ENCODE measurements around the gene TMEM183A. TPM values are rescaled to one million over a fixed set of nuclear protein-coding genes. Genes with fewer than 3 reads are reported as not detected.
A peak's percentile ranks its signal among the peaks of the same experiment; 100 is the strongest.

Gene TMEM183A
- total RNA-seq, 1 experiment from 2014 or later: 64.3 TPM

DNA sequence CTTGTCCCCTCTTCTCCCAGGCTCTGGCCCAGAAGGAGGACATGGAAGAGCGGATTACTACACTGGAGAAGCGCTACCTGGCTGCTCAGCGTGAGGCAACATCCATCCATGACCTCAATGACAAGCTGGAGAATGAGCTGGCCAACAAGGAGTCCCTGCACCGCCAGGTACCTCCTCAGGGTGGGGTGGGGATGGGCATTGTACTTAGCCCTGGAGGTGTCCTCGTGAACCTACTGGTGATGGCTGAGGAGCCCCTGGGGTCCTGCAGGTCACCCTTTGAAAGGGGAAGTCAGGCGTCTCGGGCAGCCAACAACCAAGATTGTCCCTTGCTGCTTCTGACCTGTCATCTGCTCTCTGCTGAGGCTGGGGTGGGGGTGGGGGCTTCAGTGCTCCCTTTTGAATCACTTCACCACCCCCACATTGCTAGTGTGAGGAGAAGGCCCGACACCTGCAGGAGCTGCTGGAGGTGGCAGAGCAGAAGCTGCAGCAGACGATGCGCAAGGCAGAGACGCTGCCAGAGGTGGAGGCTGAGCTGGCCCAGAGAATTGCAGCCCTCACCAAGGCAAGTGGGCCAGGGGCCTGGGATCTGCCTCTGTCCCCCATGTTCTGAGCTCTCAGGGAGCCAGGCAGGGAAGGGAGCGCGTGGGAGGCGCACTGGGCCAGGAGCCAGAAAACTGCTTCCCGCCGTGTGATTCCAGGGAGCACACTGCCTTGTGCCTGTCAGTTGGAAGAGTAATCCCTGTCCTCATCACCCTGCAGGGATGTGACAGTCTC lies 38.8 kb downstream of the TMEM183A start:
- DNase-seq (ENCODE audit: low read depth): peak; percentile 14

DNA sequence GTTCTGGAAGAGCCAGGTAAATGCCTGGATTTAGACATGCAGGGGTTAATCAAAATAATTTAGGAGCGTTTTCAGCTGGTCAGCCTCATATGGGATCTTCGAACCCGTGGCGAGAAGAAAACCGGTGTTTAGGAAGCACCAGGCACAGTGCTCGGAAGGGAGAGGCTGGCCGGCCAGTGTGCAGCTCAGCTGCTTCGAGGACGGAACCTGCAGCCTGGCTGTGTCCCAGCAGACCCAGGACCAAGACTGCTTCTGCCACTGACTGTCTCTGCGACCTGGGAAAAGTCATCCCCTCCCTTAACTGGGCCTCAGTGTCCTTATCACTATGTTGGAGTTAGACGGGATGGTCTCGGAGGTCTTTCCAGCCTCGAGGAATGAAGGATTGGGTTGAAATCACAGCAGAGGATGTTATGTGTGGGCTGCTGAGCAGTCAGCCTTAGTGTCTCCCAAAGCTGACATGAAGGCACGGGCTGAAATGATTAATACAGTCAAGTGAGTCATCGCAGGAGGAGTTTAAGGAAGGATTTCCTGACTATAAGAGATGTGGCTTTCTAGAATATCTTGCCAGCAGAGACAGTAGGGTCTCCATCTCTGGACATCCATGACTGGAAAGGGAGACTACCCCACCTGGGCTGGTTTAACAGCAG lies 39.9 kb downstream of the TMEM183A start:
- peak; percentile 79 for DNase-seq (ENCODE audit: low read depth)

DNA sequence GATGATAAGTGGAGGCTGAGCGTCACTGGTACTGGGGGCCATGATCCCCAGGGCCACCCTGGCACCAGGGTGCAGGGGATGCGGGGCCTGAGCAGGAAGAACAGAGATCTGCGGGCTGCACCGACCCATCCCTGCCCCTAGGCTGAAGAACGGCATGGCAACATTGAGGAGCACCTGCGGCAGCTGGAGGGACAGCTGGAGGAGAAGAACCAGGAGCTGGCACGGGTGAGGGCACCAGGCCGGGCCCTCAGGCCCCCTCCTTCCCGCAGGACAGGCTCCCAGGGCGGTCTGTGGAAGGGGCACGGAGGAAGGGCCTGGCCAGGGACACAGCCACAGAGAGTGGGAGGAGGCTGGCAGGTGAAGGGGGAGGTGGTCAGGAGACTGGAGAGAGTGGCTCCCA lies 40.9 kb downstream of the TMEM183A start:
- no peak for DNase-seq (ENCODE audit: low read depth)

DNA sequence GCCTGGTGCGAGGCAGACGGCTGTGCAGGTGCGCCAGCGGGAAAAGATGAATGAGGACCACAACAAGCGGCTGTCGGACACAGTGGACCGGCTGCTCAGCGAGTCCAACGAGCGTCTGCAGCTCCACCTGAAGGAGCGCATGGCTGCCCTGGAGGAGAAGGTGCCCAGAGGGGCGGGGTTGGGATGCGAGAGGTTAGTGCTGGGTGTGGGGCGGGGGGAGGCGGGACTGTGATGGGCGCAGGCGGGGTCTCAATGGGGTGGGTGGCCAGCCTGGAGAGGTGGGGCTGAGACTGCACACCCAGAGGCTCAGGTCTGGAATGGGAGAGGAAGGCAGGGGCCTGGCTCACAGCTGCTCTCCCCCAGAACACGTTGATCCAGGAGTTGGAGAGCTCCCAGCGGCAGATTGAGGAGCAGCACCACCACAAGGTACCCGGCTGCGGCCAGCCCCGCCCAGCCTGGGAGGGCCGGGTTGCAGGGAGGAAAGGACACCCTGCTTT lies 41.4 kb downstream of the TMEM183A start:
- no peak for DNase-seq (ENCODE audit: low read depth)

DNA sequence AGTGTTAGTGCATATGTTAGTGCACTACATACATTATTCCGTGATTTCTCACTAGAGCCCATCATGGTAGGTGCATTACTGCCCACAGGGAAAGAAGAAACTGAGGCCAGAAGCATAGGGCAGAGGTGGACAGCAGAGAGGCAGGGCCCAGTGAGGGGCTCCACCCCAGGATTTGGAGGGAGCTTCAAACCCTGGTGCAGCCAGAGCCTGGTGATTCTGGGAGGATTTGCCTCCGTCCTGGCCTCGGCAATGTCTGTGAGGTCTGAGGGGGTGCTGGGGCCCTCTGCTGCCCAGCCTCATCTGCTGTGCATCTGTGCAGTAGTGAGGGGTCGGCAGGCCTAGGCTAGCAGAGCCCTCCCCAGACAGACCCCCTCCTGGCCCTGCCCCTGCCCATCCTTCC lies 41.9 kb downstream of the TMEM183A start:
- DNase-seq (ENCODE audit: low read depth): no peak

DNA sequence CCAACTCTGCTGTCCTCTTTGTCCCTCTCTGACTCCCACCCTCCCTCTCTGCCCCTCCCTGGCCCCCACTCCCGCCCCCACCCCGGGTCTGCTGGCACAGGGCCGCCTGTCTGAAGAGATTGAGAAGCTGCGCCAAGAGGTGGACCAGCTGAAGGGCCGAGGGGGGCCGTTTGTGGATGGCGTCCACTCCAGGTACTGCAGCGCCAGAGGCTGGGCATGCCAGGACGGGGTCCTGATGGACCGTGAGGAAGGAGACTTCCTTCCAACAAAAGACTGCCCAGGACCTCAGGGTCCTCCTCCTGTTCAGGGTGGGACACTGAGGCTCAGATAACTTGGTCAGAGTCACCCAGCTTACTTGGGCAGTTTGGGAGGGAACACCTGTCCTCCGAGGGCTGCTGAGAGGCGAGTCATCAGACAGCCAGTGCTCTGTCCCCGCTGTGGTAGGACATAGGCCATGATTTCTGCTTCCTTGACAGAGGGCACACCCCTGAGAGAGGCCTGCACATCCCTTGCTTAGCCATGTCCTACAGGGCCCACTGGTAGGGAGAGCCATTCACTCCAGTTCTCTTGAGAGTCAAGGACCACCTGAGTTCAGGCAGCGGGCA lies 42.5 kb downstream of the TMEM183A start:
- no peak for DNase-seq (ENCODE audit: low read depth)

DNA sequence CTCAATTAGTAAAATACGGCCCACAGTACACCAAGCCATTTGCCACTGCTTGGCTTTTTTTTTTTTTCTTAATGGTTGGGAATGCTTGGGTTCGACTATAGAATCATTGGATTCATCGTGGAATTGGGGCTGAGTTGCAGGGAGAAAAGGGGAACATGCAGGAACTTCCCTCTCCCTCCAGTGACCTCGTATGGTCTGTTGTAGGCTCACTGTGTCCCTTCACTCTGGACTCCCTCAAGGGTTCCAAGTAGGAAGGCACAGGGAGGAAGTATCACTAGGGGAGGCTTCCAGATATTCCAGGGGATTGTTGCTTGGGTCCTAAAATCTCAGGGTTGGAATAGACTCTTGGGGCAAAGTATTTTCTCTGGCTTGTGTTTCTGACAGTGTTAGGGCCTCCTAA lies 43.7 kb downstream of the TMEM183A start:
- no peak for DNase-seq (ENCODE audit: low read depth)

GRCh38 chr1:203051841-203052324 lies 44.7 kb downstream of the TMEM183A start:
- DNase-seq (ENCODE audit: low read depth): no peak

DNA sequence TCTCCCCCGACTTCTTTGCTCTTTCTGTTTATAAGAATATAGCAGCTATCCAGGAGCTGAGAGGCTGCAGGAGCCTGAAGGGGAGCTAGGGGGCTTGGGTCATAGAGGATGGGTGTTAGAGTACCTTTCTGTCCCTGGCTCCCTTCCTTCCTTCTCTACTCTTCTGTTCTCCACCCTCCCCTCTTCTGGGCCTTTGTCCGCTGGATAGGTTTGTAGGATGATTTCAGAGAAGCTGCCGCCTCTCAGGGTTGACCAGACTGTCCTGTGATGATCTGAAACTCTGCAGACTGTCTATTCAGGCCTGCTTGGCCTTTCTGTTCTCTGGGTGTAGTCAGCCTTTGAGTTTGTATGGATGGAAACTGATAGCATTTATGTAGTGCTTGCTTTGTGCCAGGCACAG lies 45.4 kb downstream of the TMEM183A start:
- DNase-seq (ENCODE audit: low read depth): no peak

DNA sequence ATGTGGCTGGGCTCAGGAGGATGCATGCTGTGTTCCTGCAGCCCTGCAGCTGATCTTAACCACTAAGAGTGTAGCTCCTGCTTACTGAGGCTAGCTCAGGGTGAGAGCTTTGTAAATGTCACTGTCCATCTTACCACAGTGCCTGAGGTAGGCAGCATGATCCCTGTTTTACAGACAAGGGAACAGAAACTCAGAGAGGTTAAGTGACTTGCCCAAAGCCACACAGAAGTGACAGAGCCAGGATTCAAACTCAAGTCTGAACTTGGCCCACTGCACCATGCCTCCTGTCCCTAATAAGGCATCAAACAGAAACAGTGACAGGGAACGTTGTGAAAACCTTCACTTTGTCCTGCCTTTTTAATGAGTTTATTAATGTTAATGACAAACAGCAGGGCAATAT lies 47.0 kb downstream of the TMEM183A start:
- no peak for DNase-seq (ENCODE audit: low read depth)

- DNase-seq (ENCODE audit: low read depth): no peak
Observed at GRCh38 chr1:203054642-203055041, 47.5 kb downstream of the TMEM183A start.

DNA sequence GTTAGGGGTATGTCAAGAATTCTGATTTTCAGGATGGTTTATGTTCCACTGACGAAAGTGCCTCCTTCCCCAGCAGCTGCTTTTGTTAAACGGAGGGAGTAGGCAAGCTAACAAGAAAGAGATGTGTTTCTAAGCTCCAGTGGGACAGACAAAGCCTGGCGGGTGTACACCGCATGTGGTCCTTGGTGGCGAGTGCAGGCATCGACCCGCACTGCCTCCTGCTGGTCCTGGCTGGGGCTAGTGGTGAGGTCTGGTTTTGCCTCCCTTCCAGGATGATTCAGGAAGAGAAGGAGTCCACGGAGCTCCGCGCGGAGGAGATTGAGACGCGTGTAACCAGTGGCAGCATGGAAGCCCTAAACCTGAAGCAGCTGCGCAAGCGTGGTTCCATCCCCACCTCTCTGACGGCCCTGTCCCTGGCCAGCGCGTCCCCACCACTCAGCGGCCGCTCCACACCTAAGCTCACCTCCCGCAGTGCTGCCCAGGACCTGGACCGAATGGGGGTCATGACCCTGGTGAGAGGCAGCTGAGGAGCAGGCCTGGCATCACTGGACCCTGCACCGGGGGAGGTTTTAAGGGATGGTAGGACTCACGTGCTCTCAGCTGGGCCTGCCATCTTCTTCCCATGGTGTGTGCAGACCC lies 48.1 kb downstream of the TMEM183A start:
- DNase-seq (ENCODE audit: low read depth): no peak

- DNase-seq (ENCODE audit: low read depth): no peak
Observed at GRCh38 chr1:203056012-203056411, 48.8 kb downstream of the TMEM183A start.

DNA sequence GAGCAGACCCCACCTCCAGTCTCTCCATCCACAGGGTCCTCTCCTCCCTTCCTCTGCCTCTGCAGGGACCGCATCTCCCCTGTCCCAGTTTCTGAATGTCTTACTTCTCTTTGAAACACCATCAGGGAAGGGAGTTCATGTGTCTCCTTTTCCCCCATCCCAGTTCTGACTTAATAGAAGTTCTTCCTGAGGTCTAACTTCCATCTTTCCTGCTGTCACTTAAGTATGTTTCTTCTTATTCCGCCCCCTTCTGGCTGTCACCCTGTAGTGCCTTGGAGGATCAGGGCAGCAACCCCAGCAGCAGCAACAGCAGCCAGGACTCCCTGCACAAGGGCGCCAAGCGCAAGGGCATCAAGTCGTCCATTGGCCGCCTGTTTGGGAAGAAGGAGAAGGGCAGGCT lies 49.3 kb downstream of the TMEM183A start:
- no peak for DNase-seq (ENCODE audit: low read depth)

GRCh38 chr1:203057911-203058675 lies 50.9 kb downstream of the TMEM183A start:
- peak; percentile 91 for DNase-seq (ENCODE audit: low read depth)

GRCh38 chr1:203058676-203058935 lies 51.4 kb downstream of the TMEM183A start:
- DNase-seq (ENCODE audit: low read depth): no peak

- DNase-seq (ENCODE audit: low read depth): no peak
Observed at GRCh38 chr1:203059485-203059884, 52.3 kb downstream of the TMEM183A start.

GRCh38 chr1:203060115-203060514 lies 52.9 kb downstream of the TMEM183A start:
- no peak for DNase-seq (ENCODE audit: low read depth)

DNA sequence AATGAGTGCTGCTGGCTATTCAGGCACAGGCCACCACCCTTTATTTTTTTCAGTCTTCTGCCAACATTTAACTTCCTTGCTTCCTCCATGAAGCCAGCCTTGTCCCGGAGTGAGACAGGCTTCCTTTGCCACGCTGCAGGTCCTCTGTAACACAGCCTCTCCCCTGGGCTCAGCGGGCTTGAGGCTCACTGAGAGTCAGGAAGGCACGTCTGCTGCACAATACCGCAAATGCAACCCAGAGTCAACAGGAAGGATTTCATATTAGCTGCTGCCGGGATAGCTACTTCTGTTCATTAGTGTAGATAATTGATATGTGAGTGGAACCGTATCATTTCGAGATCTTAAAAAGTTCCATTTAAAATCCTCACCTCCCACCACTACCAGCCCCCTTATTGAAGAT lies 56.1 kb downstream of the TMEM183A start:
- DNase-seq (ENCODE audit: low read depth): no peak

- DNase-seq (ENCODE audit: low read depth): no peak
Observed at GRCh38 chr1:203065191-203065590, 58.0 kb downstream of the TMEM183A start.

DNA sequence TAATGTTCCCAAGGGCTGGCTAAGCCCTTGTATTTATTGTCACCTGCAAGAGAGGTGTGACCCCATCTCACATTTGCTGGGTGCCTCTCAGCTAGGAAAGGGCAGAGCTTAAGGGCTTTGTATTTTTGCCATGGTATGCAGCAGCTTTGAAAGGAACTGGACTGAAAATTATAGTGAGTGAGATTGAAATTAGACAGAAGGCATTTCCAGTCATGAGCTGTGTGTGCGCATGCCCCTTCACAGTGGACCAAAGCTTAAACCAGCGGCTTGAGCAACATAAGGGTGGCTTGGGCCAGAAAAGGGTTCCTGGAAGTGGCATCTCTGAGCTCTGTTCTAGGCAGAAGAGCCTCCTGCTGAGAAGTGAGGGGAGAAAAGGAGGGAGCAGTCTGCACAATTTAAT lies 58.8 kb downstream of the TMEM183A start:
- no peak for DNase-seq (ENCODE audit: low read depth)

DNA sequence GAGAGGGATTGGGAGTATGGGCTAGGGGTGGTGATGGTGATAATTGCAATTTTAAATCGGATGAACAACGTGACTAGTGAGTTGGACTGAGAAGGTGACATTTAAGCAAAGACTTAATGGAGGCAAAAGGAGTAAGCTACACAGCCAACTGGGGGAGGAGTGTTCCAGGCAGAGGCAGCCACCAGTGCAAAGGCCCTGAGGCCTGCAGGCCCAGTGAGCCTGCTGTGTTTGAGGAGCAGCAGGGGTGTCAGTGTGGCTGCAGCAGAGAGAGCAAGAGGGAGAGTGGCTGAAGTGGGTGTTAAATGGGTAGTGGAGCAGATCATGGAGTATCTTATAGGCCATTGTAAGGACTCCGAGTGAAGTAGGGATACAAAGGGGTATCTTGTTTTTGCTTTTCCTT lies 59.8 kb downstream of the TMEM183A start:
- DNase-seq (ENCODE audit: low read depth): no peak
